SK-N-SH (cell line): ENCODE data around the gene SHF.

Experiments used
- CHD2 ChIP-seq: fragments of 150-350 bp; IDR thresholded peaks from 2 replicates; pipeline ENCODE4 v1.6.1; 2018; ENCODE audit warnings: low read length; ENCODE audit not compliant: partially characterized antibody
- EP300 ChIP-seq, 2 experiments: IDR thresholded peaks; 2 replicates each; pipeline versions ENCODE4 v1.4.0 to v1.6.1; 2012; ENCODE audit warnings: borderline replicate concordance in 1 of 2, low read depth in 1 of 2, low read length in 1 of 2
- EZH2phosphoT487 ChIP-seq: fragments of 200-600 bp; sonication (generic); IDR thresholded peaks from 2 replicates; pipeline ENCODE4 v1.6.1; 2017; ENCODE audit warnings: low read depth, mixed run types, mild to moderate bottlenecking, antibody characterized with exemption, moderate library complexity, borderline replicate concordance
- FOXM1 ChIP-seq: IDR thresholded peaks from 2 replicates; pipeline ENCODE4 v1.4.0; 2012; ENCODE audit warnings: low read depth, mild to moderate bottlenecking
- GABPA ChIP-seq: IDR thresholded peaks from 2 replicates; pipeline ENCODE4 v1.4.0; 2012; ENCODE audit warnings: low read depth, mild to moderate bottlenecking
- MAX ChIP-seq: IDR thresholded peaks from 2 replicates; pipeline ENCODE4 v1.4.0; 2012; ENCODE audit warnings: low read depth
- MEF2A ChIP-seq: IDR thresholded peaks from 2 replicates; pipeline ENCODE4 v1.4.0; 2012; ENCODE audit warnings: low read depth, borderline replicate concordance
- RCOR1 ChIP-seq: fragments of 150-350 bp; IDR thresholded peaks from 2 replicates; pipeline ENCODE4 v1.6.1; 2017; ENCODE audit warnings: antibody characterized with exemption, low read length
- REST ChIP-seq: IDR thresholded peaks from 2 replicates; pipeline ENCODE4 v1.6.1; 2012; ENCODE audit warnings: mild to moderate bottlenecking, low read depth, low read length, moderate library complexity
- TF ChIP-seq, protein P1 (sequence below): fragments of 200-600 bp; sonication (generic); IDR thresholded peaks from 2 replicates; pipeline ENCODE4 v1.6.1; 2017; ENCODE audit warnings: antibody characterized with exemption, mild to moderate bottlenecking, moderate library complexity
- TF ChIP-seq, protein P2 (sequence below): IDR thresholded peaks from 2 replicates; pipeline ENCODE4 v1.4.0; 2012; ENCODE audit warnings: low read depth, borderline replicate concordance
- TF ChIP-seq, protein P3 (sequence below): fragments of 150-350 bp; IDR thresholded peaks from 2 replicates; pipeline ENCODE4 v1.6.1; 2016; ENCODE audit warnings: mild to moderate bottlenecking, low read depth, low read length

GRCh38 chr15:45165536-45165935 lies 22.2 kb downstream of the SHF start:
- no peak for TF ChIP-seq EP300 (IDR thresholded peaks at IDR 0.05; ENCODE audit: borderline replicate concordance in 1 of 2, low read depth in 1 of 2, low read length in 1 of 2)
- TF ChIP-seq, protein P1, sequence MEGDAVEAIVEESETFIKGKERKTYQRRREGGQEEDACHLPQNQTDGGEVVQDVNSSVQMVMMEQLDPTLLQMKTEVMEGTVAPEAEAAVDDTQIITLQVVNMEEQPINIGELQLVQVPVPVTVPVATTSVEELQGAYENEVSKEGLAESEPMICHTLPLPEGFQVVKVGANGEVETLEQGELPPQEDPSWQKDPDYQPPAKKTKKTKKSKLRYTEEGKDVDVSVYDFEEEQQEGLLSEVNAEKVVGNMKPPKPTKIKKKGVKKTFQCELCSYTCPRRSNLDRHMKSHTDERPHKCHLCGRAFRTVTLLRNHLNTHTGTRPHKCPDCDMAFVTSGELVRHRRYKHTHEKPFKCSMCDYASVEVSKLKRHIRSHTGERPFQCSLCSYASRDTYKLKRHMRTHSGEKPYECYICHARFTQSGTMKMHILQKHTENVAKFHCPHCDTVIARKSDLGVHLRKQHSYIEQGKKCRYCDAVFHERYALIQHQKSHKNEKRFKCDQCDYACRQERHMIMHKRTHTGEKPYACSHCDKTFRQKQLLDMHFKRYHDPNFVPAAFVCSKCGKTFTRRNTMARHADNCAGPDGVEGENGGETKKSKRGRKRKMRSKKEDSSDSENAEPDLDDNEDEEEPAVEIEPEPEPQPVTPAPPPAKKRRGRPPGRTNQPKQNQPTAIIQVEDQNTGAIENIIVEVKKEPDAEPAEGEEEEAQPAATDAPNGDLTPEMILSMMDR: no peak
- TF ChIP-seq REST: no peak
- no peak for TF ChIP-seq MAX
- TF ChIP-seq GABPA: no peak
- TF ChIP-seq RCOR1: no peak
- TF ChIP-seq, protein P2, sequence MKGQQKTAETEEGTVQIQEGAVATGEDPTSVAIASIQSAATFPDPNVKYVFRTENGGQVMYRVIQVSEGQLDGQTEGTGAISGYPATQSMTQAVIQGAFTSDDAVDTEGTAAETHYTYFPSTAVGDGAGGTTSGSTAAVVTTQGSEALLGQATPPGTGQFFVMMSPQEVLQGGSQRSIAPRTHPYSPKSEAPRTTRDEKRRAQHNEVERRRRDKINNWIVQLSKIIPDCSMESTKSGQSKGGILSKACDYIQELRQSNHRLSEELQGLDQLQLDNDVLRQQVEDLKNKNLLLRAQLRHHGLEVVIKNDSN: no peak
- no peak for TF ChIP-seq CHD2
- TF ChIP-seq, protein P3, sequence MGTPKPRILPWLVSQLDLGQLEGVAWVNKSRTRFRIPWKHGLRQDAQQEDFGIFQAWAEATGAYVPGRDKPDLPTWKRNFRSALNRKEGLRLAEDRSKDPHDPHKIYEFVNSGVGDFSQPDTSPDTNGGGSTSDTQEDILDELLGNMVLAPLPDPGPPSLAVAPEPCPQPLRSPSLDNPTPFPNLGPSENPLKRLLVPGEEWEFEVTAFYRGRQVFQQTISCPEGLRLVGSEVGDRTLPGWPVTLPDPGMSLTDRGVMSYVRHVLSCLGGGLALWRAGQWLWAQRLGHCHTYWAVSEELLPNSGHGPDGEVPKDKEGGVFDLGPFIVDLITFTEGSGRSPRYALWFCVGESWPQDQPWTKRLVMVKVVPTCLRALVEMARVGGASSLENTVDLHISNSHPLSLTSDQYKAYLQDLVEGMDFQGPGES: no peak
- TF ChIP-seq FOXM1: no peak
- TF ChIP-seq EZH2phosphoT487: no peak
- no peak for TF ChIP-seq MEF2A
